ENCODE data around the gene SELENOO.
"Not testable (repeated sequence)": the region's sequence is repeated elsewhere in the genome, so short reads cannot be mapped to it uniquely, and the experiment has no call there.

SELENOO gene, protein sequence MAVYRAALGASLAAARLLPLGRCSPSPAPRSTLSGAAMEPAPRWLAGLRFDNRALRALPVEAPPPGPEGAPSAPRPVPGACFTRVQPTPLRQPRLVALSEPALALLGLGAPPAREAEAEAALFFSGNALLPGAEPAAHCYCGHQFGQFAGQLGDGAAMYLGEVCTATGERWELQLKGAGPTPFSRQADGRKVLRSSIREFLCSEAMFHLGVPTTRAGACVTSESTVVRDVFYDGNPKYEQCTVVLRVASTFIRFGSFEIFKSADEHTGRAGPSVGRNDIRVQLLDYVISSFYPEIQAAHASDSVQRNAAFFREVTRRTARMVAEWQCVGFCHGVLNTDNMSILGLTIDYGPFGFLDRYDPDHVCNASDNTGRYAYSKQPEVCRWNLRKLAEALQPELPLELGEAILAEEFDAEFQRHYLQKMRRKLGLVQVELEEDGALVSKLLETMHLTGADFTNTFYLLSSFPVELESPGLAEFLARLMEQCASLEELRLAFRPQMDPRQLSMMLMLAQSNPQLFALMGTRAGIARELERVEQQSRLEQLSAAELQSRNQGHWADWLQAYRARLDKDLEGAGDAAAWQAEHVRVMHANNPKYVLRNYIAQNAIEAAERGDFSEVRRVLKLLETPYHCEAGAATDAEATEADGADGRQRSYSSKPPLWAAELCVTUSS

DNA sequence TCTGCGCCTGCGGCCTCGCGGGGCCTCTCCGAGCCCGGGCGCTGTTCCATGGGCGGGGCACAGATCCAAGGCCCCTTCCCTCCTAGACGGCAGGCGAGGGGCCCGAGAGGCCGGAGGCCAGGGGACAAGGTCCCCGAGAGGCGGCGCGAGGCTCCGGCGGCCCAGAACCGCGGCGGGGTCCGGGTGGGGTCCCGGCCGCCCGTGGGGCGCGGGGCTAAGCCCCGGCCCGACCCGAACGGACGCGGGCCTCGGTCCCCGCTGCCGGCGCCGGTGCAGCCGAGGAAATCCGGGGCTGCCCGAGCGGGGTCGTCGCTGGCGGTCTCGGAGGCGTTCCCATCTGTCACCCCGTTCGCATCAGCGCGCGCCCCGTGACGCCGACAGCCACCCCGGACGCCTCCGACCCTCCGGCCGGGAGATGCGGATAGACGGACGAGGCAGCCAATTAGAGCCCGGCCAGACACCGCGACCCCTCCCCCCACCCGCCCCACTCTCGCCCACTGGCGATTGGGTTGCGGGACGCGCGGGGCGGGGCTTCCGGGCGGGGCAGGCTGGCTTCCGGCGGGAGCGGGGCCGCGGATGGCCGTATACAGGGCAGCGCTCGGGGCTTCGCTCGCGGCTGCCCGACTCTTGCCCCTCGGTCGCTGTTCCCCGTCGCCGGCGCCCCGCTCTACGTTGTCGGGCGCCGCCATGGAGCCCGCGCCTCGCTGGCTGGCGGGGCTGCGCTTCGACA, at the start of gene SELENOO:
SELENOO (plus strand) TSS at position 551 of the 730 bp plus-strand sequence; CDS start at position 577, 26 bp downstream.
- DNase-seq = peak; percentile 92

DNA sequence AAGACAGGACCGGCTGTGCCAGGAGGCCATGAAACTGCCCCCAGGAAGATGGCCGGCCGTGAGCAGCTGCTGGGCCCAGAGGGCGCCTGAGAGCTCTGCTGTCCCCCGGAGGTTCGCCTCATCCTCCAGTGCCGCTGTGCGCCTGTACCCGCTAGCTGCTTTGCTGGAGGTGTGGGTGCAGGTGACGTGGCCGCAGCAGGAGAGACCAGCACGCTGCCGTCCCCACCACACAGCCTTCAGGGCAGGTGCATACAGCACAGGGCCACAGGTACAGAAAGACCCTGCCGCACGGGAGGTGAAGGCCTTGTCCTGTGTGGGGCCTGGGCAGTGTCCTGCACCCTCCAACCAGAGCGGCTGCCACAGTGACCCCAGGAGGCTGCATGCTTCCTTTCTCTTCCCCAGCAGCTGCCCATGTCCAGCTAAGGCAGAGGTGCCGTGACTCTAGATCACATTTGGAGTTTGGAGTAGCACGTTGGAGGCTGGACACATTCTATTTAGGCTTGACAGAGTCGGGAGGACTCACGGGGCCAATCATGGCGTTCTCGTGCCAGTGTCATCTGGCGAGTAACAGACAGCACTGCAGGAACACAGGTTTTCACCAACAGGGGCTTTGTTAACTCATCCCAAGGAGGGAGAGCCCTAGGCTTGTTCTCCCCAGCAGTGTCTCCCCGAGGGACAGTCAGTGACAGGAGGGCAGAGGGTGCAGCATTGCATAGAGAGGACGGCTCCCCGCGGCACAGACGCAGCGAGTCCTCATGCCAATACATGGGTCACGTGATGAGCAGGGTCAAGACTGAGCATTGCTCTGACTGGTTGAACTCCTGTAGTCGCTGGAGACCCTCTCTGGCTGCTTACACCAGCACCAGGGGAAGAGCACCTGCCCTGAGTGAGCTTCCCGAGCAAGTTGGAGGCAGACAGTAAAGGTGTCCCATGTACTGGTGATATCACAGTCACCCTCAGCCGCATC, 49.0 kb upstream of the SELENOO start:
- DNase-seq = no peak

DNA sequence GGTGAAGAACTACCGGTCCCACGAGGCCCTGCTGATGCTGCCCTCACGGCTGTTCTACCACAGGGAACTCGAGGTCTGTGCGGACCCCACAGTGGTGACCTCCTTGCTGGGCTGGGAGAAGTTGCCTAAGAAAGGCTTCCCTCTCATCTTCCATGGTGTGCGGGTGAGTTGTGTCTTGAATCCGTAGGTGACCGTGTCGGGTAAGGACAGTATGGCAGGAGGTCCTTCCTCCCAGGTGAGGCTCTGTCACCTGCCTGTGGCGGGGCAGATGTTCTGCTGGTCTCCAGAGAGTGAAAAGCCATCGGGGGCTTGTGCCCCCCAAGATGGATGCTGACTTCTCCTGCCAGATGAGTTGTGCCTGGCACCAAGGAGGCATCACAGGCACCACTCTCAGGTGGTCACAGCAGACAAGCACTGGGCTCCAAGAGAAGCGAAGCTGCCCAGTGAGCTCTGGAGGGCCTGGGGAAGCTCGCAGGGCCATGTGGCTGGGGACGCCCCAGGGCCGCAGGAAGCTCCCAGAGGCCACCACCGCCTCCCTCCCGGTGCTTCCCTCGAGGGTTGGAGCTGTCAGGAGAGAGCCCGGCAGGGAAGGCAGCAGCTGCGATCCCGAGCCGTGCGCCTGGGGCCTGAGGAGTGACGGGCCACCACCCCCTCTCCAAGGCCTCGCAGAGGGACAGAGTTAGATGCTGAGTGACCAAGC, 47.6 kb upstream of the SELENOO start:
- no peak for DNase-seq

DNA sequence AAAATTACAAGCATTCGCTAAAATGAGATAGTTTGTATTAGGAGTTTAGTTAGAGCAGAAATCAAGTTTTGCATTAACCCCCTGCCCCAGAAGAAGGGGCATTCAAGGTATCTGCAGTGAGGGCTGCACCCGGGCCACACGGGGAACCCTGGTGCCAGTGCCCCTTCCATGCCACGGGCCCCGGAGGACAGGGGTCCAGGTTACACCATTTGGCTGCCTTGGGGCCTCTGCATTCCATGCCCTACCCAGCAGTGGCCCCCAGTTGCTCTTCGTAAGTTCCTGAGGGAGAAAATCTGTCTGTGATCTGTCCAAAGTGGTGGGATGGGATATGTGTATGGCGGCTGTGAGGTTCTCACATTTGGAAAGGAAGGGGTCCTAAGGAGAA, 47.1 kb upstream of the SELENOO start:
- DNase-seq = no peak

DNA sequence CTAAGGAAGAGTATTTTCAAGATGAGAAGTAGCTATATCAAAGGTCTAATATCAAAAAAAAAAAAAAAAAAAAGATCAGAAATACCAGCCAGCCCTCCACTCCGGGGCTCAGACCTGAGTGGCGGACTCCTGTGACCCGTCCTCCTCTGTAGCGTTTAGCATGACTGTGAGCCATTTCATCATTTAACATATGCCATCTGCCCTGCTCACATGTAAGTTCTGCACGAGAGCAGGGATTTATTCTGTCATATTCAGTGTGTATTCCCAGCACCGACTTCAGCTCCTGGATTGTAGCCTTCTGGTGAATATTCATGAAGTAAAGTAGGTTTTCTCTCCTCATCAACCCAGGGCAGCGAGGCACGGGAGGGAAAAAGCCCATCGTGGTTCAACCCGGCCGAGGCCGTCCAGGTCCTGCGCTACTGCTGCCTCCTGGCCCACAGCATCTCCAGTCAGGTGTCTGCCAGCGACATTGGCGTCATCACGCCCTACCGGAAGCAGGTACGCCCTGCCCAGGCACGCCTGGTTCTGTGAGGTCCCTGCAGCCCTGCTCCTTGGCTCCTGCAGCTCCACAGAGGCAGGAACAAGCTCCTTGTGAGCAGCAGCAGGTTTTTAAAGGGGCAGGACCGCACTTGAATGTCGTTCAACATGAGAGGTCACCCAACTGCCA, 43.0 kb upstream of the SELENOO start:
- no peak for DNase-seq

DNA sequence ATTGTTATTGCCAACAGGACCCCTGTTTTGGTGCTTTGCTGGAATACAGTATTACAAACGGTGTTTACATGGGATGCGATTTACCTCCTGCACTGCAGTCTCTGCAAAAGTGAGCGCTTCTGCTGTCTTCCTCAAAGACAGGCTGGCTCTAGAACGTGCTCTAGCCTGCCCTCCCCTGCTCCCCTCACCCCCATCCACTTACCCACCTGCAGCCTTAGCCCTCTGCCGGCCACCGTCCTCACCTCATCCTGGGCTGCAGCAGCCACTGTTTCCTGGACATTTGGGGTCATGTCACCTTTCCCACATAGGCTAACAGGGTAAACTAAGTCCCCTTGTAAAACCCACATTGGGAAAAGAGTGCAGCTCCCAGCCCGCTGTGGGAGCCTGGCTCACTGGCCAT, 39.9 kb upstream of the SELENOO start:
- no peak for DNase-seq

DNA sequence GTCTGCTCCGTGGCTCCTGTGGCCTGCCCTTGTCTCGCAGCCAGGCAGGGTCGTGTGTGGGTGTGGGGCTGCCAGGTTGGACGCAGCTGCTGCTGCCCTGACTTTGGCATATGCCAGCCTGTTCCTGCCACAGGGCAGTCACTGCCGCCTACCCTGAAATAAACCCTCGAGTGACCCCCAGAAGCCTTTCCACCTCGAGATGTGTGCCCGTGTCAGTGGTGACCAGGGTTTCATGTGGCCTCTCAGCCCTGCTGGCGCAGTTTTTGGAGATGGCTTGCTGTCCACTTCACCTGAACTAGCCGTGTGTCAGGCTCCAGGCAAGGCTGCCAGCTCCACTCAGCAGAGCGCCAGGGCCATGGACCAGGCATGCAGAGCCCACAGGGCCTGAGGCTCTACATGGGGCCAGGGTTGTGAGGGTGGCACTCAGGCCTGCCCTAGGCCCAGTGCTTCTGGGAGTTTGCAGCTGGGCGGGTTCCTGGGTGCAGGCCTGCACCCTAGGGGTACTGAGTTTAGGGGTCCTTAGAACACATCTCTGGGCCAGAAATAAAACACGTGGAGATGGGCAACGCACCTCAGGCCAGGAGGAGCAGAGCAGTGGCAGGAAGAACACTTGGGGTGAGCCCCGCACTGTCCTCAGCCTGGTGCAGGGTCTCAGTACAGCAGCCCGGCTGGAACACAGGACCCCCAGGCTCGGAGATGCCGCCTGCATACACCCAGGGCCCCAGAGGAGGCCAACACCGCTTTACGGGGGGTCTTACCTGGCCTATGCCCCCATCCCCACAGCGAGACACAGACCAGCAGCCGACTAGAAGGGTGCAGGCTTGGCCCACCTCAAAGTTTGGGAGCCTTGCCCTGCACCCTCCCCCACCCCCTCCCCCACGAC, 39.1 kb upstream of the SELENOO start:
- no peak for DNase-seq

DNA sequence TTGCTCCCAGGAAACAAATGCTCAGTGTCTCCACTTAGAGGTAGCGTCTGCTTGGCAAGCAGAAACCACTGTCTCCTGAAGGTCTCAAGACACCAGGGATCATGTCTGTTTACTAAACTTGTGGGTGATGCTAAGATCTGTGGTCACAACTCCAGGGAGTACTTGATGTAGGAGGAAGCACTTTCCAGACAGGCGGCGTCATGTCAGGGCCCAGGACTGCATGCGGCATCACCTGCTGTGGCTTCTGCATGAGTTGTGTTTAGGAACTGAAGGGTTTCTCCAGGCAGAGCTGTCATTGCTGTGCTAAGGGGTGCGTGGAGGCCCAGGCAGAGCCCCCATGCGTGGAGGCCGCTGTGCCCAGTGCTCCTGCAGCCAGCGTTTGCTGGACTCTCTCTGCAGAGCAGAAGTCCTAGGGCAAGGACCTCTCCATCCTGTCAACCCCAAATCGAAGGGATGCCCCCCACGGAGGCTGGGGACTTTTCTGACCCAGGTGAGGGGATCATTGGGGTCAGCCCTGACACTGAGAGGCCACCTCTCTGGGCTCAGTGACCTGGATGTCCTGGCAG, 38.3 kb upstream of the SELENOO start:
- no peak for DNase-seq

DNA sequence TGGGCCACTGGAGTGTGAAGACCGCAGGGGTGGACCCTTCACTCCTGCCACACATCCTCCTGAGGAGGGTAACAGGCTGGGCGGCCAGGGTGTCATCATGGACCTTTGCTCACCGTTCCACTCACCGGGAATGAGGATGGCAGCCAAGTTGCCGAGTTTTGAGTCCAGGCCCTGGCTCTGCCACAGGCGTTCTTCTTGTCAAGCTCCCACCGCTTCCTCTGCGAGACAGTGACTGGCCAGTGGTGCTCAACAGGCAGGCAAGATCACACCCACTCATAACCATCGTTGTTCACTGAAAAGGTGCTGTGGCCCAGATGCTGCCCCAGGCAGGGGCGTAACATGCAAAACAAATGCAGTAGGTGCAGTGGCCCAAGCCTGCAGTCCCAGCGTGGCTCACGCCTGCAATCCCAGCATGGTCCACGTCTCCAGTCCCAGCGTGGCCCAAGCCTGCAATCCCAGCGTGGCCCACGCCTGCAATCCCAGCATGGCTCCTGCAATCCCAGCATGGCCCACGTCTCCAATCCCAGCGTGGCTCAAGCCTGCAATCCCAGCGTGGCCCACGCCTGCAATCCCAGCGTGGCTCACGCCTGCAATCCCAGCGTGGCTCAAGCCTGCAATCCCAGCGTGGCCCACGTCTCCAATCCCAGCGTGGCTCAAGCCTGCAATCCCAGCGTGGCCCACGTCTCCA, 35.2 kb upstream of the SELENOO start:
- DNase-seq = no peak

DNA sequence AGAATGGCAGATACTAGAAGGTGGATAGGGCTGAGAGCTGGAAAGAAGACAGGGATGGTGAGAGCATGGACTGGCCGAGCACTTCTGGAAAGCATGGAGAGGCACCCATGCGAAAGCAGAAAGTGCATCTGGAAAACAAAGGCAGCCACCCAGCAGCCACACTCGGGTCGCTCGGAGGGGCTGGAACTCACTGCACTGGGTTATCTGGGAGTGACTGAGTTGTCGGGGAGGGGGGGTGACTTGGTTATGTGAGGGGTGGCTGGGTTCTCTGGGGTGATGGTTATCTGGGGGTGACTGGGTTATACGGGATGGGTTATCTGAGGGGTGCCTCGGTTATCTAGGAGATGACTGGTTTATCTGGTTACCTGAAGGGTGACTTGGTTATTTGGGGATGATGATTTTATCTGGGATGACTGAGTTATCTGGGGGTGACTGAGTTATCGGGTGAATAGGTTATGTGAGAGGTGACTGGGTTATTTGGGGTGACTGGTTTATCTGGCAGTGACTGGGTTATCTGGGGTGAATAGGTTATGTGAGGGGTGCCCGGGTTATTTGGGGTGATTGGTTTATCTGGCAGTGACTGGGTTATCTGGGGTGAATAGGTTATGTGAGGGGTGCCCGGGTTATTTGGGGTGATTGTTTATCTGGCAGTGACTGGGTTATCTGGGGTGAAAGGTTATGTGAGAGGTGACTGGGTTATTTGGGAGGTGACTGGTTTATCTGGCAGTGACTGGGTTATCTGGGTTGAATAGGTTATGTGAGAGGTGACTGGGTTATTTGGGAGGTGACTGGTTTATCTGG, 32.9 kb upstream of the SELENOO start:
- DNase-seq = no peak

DNA sequence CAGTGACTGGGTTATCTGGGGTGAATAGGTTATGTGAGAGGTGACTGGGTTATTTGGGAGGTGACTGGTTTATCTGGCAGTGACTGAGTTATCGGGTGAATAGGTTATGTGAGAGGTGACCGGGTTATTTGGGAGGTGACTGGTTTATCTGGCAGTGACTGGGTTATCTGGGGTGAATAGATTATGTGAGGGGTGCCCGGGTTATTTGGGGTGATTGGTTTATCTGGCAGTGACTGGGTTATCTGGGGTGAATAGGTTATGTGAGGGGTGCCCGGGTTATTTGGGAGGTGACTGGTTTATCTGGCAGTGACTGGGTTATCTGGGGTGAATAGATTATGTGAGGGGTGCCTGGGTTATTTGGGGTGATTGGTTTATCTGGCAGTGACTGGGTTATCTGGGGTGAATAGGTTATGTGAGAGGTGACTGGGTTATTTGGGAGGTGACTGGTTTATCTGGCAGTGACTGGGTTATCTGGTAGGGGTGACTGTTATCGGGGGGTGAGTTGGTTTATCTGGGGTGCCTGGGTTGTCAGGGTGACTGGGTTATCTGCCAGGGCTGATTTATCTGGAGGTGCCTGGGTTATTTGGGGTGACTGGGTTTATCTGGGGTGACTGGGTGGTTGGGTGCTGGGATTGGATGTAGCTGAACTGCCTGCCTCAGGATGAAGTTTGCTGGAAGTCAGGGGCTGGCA, 32.2 kb upstream of the SELENOO start:
- DNase-seq = not testable (repeated sequence)

DNA sequence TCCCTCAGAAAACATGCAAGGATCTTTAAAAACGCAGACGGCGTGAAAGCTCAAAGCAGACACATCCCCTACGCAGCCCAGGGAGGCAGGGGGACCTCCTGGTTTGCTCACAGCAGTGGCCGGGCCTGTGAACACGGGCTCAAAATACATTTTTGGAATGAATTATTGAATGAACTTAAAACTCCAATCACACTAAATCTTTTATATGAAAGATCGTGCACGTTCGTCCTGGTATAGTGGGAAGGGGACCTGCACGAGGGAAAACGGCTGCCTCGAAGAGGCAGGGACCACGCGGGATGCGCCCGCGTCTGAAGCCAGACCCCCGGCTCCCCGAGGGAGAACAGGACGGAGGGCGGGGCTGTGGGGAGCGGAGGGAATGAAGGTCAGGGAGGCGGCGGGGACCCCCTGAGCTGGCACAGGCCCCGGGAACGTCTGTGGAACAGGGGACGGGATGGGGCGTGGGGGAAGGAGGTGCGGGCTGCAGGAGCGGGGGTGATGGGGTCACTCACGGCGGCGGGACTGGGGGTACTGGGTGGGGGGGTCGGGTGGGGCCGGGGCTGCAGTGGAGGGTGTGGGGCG, 31.5 kb upstream of the SELENOO start:
- DNase-seq = no peak

DNA sequence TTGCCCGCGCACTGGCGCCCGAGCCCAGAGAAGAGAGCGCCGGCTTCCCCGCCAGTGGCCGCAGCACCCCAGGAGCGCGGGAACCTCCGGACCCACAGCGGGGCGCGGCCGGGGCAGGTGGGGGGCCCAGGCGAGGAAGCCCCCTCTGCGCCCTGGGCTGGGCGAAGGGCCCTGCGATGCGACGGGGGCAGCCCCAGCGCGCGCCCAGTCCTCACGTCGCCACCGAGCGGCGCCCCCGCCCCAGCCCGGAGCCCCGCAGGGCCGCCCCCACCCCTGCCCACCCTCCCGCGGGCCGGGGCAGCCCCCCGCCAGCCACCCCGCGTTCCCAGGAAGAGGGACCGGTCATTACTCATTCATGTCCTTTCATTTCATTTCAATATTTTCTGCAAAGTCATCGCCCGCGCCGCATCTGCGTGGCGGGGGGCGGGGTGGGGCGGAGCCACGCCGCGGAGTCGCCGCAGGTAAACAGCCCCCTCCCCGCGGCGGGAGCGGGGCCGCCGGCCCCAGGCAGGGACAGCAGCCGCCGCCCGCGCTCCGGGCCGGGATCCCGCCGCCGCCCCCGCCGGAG, 31.0 kb upstream of the SELENOO start:
- peak; percentile 70 for DNase-seq

DNA sequence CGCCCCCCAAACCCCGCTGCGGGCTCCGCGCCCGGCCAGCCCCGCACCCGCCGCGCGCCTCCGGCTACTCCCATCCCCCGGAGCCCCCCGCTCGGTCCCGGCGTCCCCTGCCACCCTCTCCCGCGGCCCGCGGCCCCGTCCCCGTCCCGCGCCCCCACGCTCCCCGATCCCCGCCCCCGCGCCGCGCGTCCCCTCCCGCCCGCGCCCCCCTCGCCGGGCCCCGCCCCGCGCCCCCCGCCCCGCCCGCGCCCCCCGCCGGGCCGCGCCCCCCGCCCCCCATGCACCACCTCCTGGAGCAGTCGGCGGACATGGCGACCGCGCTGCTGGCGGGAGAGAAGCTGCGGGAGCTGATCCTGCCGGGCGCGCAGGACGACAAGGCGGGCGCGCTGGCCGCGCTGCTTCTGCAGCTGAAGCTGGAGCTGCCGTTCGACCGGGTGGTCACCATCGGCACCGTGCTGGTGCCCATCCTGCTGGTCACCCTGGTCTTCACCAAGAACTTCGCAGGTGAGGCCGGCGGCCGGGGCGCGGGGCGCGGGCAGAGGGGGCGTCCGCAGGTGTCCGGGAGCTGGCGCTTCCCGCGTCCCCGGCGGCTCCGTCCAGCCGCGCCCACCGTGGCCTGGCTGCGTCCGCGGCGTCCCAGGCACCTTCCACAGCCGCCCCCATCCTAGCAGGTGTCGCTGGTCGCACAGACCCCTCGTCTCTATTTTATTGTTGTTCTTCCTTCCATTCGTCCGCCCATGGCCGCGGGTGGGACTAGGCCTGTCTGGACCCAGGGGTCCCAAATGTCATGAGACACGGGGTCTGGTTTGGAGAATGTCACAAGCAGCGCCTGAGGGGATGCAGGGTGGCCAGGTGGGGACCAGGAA, 30.1 kb upstream of the SELENOO start, which contains the start of gene PANX2:
PANX2 (plus strand) TSS at position 279 of the 866 bp plus-strand sequence; CDS start at position 279, 0 bp downstream.
- DNase-seq = no peak

DNA sequence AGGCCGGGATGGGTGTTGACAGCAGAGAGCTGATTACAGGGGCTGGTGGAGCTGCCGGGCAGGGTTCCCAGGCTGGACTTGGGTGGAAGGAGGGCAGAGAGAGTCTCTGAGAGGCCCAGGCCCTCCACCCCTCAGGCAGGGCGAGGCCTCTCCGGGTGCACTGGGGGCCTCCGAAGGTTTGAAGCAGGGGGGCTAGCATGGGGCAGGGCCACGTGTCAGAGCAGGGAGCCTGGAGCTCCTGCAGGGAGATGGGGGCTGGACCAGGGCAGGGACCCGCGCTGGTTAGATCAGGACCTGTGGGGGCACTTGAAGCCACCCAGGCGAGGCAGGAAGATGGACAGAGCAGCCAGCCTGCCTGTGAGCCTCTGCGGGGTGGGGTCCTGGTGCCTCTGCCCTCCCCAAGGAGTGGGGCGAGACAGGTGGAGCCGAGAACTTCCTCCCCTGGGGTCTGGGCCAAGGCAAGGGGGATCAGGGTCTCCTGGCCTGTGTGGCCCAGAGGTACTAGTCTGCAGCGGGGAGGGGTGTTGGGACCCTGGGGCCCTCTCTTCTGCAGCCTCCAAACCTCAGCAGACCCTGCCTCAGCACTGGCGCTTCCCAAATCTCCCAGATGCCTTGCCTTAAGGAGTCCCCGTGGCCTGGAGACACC, 29.4 kb upstream of the SELENOO start:
- DNase-seq = no peak
